Muscle layer of duodenum (tissue), 2 donors: Measurements from ENCODE around the gene CKS1B.

Experiments used
- H3K27ac ChIP-seq: one replicate; pipeline ENCODE4 v1.7.0; 2013; ENCODE audit warnings: mild to moderate bottlenecking, low read length
- H3K27me3 ChIP-seq: one replicate; pipeline ENCODE4 v1.7.0; 2013; ENCODE audit warnings: low read depth, mild to moderate bottlenecking, control low read depth, low read length
- H3K36me3 ChIP-seq, 2 donors: one replicate each; pipeline ENCODE4 v1.7.0; 2013; ENCODE audit warnings: low read length in 2 of 2, control low read depth in 1 of 2, mild to moderate bottlenecking in 1 of 2; ENCODE audit not compliant: insufficient read depth in 2 of 2, control insufficient read depth in 1 of 2
- H3K4me1 ChIP-seq, 2 donors: one replicate each; pipeline ENCODE4 v1.7.0; 2013; ENCODE audit warnings: low read length in 2 of 2, mild to moderate bottlenecking in 2 of 2, control low read depth in 1 of 2, moderate library complexity in 1 of 2; ENCODE audit not compliant: insufficient read depth in 2 of 2, control insufficient read depth in 1 of 2
- H3K4me3 ChIP-seq, 2 donors: one replicate each; pipeline ENCODE4 v1.7.0; 2013; ENCODE audit warnings: low read length in 2 of 2, low read depth in 1 of 2, mild to moderate bottlenecking in 1 of 2
- H3K9me3 ChIP-seq, 2 donors: one replicate each; pipeline ENCODE4 v1.7.0; 2013; ENCODE audit warnings: low read length in 2 of 2, control low read depth in 1 of 2, mild to moderate bottlenecking in 1 of 2; ENCODE audit not compliant: control insufficient read depth in 1 of 2
- donor health status: healthy.

CKS1B gene

DNA sequence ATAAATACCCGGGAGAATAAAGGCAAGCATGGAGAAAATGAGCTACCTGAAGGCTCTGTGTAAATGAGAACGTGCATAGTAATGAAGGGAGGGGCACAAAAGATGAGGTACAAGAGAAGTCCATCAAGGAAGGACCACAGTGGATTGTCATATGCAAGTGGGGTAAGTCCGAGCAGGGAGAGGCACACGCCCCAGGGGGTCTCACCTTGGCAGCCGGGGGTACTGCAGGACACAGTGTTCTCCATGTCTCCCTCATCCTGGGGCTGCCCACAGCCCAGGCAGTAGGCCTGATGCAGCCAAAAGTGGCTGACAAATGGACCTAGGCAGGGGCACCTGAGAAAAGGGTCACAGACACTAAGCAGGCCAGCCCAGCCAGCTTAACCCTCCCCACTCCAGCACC is 49.1 kb downstream of the CKS1B start:
- no peaks in the 10 kb centered on the region for H3K9me3 ChIP-seq
- H3K27me3 ChIP-seq = no peaks in the 10 kb centered on the region
- H3K36me3 ChIP-seq = no peaks in the 10 kb centered on the region
- H3K4me3 ChIP-seq = no peak overlapping the region
- no peaks in the 10 kb centered on the region for H3K4me1 ChIP-seq
- no peak overlapping the region for H3K27ac ChIP-seq

DNA sequence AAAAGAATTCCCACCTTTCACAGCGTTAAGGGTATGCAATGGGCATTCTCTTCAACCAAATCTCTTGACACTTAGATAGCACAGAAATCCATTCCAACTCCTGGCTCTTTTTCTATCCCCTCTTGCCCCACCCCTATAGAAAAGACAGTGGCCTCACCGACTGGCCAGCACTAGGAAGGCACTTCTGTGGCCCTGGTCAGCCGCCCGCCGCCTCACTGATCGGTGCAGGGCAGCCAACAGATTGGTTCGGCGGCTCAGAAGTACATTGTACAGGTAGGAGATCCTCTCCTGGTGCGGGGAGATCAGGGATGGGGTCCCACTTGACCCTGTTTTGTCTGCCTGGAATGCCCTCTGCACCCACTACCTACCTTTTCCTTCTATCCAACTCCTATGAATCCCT is 49.8 kb downstream of the CKS1B start:
- Histone ChIP-seq H3K4me3 (no peak overlapping the region), H3K9me3 (no peaks in the 10 kb centered on the region), H3K36me3 (no peaks in the 10 kb centered on the region), H3K27ac (no peak overlapping the region), H3K27me3 (no peaks in the 10 kb centered on the region), H3K4me1 (no peaks in the 10 kb centered on the region)

DNA sequence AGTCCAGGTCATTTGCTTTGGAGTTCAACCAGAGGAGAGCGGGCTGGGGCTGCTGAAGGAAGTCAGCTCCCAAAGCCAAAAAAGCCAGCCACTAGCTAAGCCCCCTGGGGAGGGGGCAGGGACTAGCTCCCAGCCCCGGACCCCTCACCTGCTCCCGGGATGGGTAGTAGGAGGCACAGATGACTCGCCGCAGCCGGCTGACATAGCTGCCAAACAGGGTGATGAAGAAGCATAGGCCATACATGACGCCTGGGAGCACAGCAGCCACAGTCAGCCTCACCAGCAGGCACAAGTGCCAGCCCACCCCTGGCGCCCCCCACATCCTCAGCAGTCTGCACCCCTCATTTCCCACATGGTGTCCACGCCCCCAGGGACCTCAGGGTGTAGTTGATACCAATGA is 51.7 kb downstream of the CKS1B start:
- Histone ChIP-seq H3K9me3 (no peaks in the 10 kb centered on the region), H3K27me3 (no peaks in the 10 kb centered on the region), H3K4me3 (no peak overlapping the region), H3K36me3 (no peaks in the 10 kb centered on the region), H3K4me1 (no peaks in the 10 kb centered on the region), H3K27ac (no peak overlapping the region)

DNA sequence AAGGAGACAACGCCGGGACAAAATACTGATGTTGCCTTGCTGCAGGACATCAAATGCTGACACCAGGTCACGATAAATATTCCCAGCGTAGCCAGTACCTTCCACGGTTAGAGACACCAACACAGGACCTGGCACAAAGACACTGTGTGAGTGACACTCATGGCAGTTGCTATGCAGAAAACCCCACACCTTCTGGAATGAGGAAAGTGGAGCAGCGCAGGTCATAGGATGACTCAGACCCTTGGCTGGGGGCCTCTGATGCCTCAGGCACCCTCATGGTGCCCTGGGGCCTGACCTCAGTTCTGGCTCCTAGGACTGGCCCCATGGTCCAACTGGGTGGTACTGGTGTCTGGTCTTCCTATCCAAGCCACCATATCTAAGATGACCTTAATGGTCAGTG is 52.1 kb downstream of the CKS1B start:
- no peaks in the 10 kb centered on the region for H3K27me3 ChIP-seq
- no peaks in the 10 kb centered on the region for H3K4me1 ChIP-seq
- no peak overlapping the region for H3K4me3 ChIP-seq
- H3K36me3 ChIP-seq = no peaks in the 10 kb centered on the region
- no peak overlapping the region for H3K27ac ChIP-seq
- H3K9me3 ChIP-seq = no peaks in the 10 kb centered on the region
